ENCODE measurements around the gene PLA2G2C. TPM values are rescaled to one million over a fixed set of nuclear protein-coding genes. Genes with fewer than 3 reads are reported as not detected.

Gene PLA2G2C
- total and polyA plus RNA-seq, 2 experiments from 2014 or later, result not detected

- H3K4me1 ChIP-seq (ENCODE audit: low read depth), result no peaks in the 10 kb centered on the region
- no peaks in the 10 kb centered on the region for H3K36me3 ChIP-seq
- TF ChIP-seq CTCF (IDR thresholded peaks at IDR 0.05; ENCODE audit: low read depth, low read length), result no peak
- no peak for DNase-seq (ENCODE audit: low read depth in 1 of 2, low spot score in 1 of 2)
- H3K9me3 ChIP-seq (ENCODE audit: low read depth), result no peaks in the 10 kb centered on the region
- peaks cover 16% of the 10 kb centered on the region for H3K27me3 ChIP-seq
- H3K4me3 ChIP-seq, result no peak overlapping the region
- no peak overlapping the region for H3K27ac ChIP-seq
Observed at GRCh38 chr1:20229171-20229570, 42.9 kb upstream of the PLA2G2C start.

GRCh38 chr1:20228314-20228825 is 42.1 kb upstream of the PLA2G2C start:
- H3K4me1 ChIP-seq (ENCODE audit: low read depth), result no peaks in the 10 kb centered on the region
- H3K4me3 ChIP-seq, result no peak overlapping the region
- no peaks in the 10 kb centered on the region for H3K36me3 ChIP-seq
- no peaks in the 10 kb centered on the region for H3K9me3 ChIP-seq (ENCODE audit: low read depth)
- TF ChIP-seq CTCF (IDR thresholded peaks at IDR 0.05; ENCODE audit: low read depth, low read length), result no peak
- no peak overlapping the region for H3K27ac ChIP-seq
- peaks cover 21% of the 10 kb centered on the region for H3K27me3 ChIP-seq
- DNase-seq (ENCODE audit: low read depth in 1 of 2, low spot score in 1 of 2), result no peak

- Histone ChIP-seq H3K27ac (no peak overlapping the region), H3K9me3 (ENCODE audit: low read depth) (no peaks in the 10 kb centered on the region), H3K36me3 (no peaks in the 10 kb centered on the region), H3K4me1 (ENCODE audit: low read depth) (no peaks in the 10 kb centered on the region), H3K27me3 (peaks cover 25% of the 10 kb centered on the region), H3K4me3 (no peak overlapping the region)
- TF ChIP-seq CTCF (IDR thresholded peaks at IDR 0.05; ENCODE audit: low read depth, low read length), result no peak
- DNase-seq (ENCODE audit: low read depth in 1 of 2, low spot score in 1 of 2), result no peak
Observed at GRCh38 chr1:20227704-20228103, 41.4 kb upstream of the PLA2G2C start.

GRCh38 chr1:20224546-20224945 is 38.2 kb upstream of the PLA2G2C start:
- no peak for TF ChIP-seq CTCF (IDR thresholded peaks at IDR 0.05; ENCODE audit: low read depth, low read length)
- no peak overlapping the region for H3K27ac ChIP-seq
- H3K36me3 ChIP-seq, result no peaks in the 10 kb centered on the region
- no peaks in the 10 kb centered on the region for H3K9me3 ChIP-seq (ENCODE audit: low read depth)
- DNase-seq (ENCODE audit: low read depth in 1 of 2, low spot score in 1 of 2), result no peak
- H3K4me3 ChIP-seq, result no peak overlapping the region
- peaks cover 25% of the 10 kb centered on the region for H3K27me3 ChIP-seq
- peaks cover 16% of the 10 kb centered on the region for H3K4me1 ChIP-seq (ENCODE audit: low read depth)

GRCh38 chr1:20223551-20224419 is 37.5 kb upstream of the PLA2G2C start:
- no peak for DNase-seq (ENCODE audit: low read depth in 1 of 2, low spot score in 1 of 2)
- Histone ChIP-seq H3K27ac (no peak overlapping the region), H3K27me3 (peaks cover 20% of the 10 kb centered on the region), H3K4me3 (no peak overlapping the region), H3K9me3 (ENCODE audit: low read depth) (no peaks in the 10 kb centered on the region), H3K4me1 (ENCODE audit: low read depth) (peaks cover 18% of the 10 kb centered on the region), H3K36me3 (no peaks in the 10 kb centered on the region)
- no peak for TF ChIP-seq CTCF (IDR thresholded peaks at IDR 0.05; ENCODE audit: low read depth, low read length)
